Central memory CD8-positive, alpha-beta T cell (primary cell): ENCODE results near the gene SLC35G2.

Experiments used
- ATAC-seq: fragments of 150-1000 bp; cut with Tn5 transposase; replicated peaks from 2 replicates; pipeline ENCODE4 v1.10.0; 2022; ENCODE audit warnings: mild to moderate bottlenecking, moderate FRiP score, moderate number of reproducible peaks; ENCODE audit not compliant: poor library complexity, severe bottlenecking; ENCODE audit errors: extremely low read depth
- DNase-seq, 2 donors: peaks; one replicate each; pipeline ENCODE4 v3.0.0; 2021; ENCODE audit warnings: low spot score in 2 of 2
- H3K27ac Mint-ChIP-seq: one replicate; pipeline ENCODE4 v1.8.0; 2022; ENCODE audit warnings: low read depth, mild to moderate bottlenecking, moderate library complexity, mixed read lengths
- H3K27me3 Mint-ChIP-seq: one replicate; pipeline ENCODE4 v1.8.0; 2022; ENCODE audit warnings: mixed read lengths
- H3K36me3 Mint-ChIP-seq: one replicate; pipeline ENCODE4 v1.8.0; 2022; ENCODE audit warnings: mild to moderate bottlenecking, moderate library complexity, mixed read lengths; ENCODE audit not compliant: insufficient read depth
- H3K4me1 Mint-ChIP-seq: one replicate; pipeline ENCODE4 v1.8.0; 2022; ENCODE audit warnings: mixed read lengths
- H3K4me3 Mint-ChIP-seq: one replicate; pipeline ENCODE4 v1.8.0; 2022; ENCODE audit warnings: mild to moderate bottlenecking, moderate library complexity, mixed read lengths
- H3K9me3 Mint-ChIP-seq: one replicate; pipeline ENCODE4 v1.8.0; 2022; ENCODE audit warnings: mixed read lengths

Gene SLC35G2

GRCh38 chr3:136804813-136805212 is 14.1 kb upstream of the SLC35G2 start:
- Mint-ChIP-seq H3K4me3 (no peak overlapping the region), H3K27me3 (no peaks in the 10 kb centered on the region), H3K27ac (no peak overlapping the region), H3K9me3 (no peaks in the 10 kb centered on the region), H3K4me1 (no peaks in the 10 kb centered on the region), H3K36me3 (peaks cover 1% of the 10 kb centered on the region)
- DNase-seq = no peak
- no peak for ATAC-seq

GRCh38 chr3:136805795-136806194 is 13.1 kb upstream of the SLC35G2 start:
- no peaks in the 10 kb centered on the region for H3K4me1 Mint-ChIP-seq
- H3K27me3 Mint-ChIP-seq = no peaks in the 10 kb centered on the region
- DNase-seq = no peak

GRCh38 chr3:136811701-136812100 is 7.2 kb upstream of the SLC35G2 start:
- H3K27me3 Mint-ChIP-seq = peaks cover 5% of the 10 kb centered on the region
- no peak overlapping the region for H3K4me3 Mint-ChIP-seq
- no peaks in the 10 kb centered on the region for H3K4me1 Mint-ChIP-seq
- no peak overlapping the region for H3K27ac Mint-ChIP-seq
- no peaks in the 10 kb centered on the region for H3K36me3 Mint-ChIP-seq
- no peaks in the 10 kb centered on the region for H3K9me3 Mint-ChIP-seq
- no peak for DNase-seq
- ATAC-seq = no peak

More at GRCh38 chr3:136805795-136806194, 13.1 kb upstream of the SLC35G2 start:
- Mint-ChIP-seq H3K4me3 (no peak overlapping the region), H3K9me3 (no peaks in the 10 kb centered on the region), H3K27ac (no peak overlapping the region), H3K36me3 (peaks cover 1% of the 10 kb centered on the region)
- ATAC-seq = no peak

- DNase-seq = no peak
- H3K4me1 Mint-ChIP-seq = peaks cover 22% of the 10 kb centered on the region
These were observed 1.5 kb upstream of the SLC35G2 start for GRCh38 chr3:136817448-136817847.

GRCh38 chr3:136818191-136818768 is 646 bp upstream of the SLC35G2 start:
- H3K27me3 Mint-ChIP-seq = peaks cover 26% of the 10 kb centered on the region
- H3K27ac Mint-ChIP-seq = peak overlapping the region; percentile 59
- peaks cover 6% of the 10 kb centered on the region for H3K9me3 Mint-ChIP-seq
- DNase-seq = peak in 1 of 2 donors; percentile 9
- peak; percentile 78 for ATAC-seq
- H3K36me3 Mint-ChIP-seq = peaks cover 5% of the 10 kb centered on the region
- H3K4me3 Mint-ChIP-seq = peak overlapping the region; percentile 88
- peaks cover 28% of the 10 kb centered on the region for H3K4me1 Mint-ChIP-seq

More at GRCh38 chr3:136817448-136817847, 1.5 kb upstream of the SLC35G2 start:
- Mint-ChIP-seq H3K9me3 (peaks cover under 1% of the 10 kb centered on the region), H3K27ac (no peak overlapping the region), H3K4me3 (peak overlapping the region; percentile 88), H3K27me3 (peaks cover 26% of the 10 kb centered on the region), H3K36me3 (peaks cover 5% of the 10 kb centered on the region)
- no peak for ATAC-seq

- H3K4me3 Mint-ChIP-seq = peak overlapping the region; percentile 88
- peaks cover 26% of the 10 kb centered on the region for H3K27me3 Mint-ChIP-seq
- ATAC-seq (no peak), DNase-seq (no peak)
- peaks cover 5% of the 10 kb centered on the region for H3K36me3 Mint-ChIP-seq
- peaks cover 28% of the 10 kb centered on the region for H3K4me1 Mint-ChIP-seq
- H3K27ac Mint-ChIP-seq = peak overlapping the region; percentile 43
- H3K9me3 Mint-ChIP-seq = peaks cover 6% of the 10 kb centered on the region
These were observed 435 bp downstream of the SLC35G2 start for GRCh38 chr3:136819392-136819730.

GRCh38 chr3:136819731-136820679 is 1.1 kb downstream of the SLC35G2 start:
- ATAC-seq (no peak), DNase-seq (peak in 1 of 2 donors; percentile 10)
- Mint-ChIP-seq H3K4me3 (peak overlapping the region; percentile 88), H3K9me3 (peaks cover 6% of the 10 kb centered on the region), H3K27ac (peak overlapping the region; percentile 43), H3K27me3 (peaks cover 26% of the 10 kb centered on the region), H3K36me3 (peaks cover 5% of the 10 kb centered on the region), H3K4me1 (peaks cover 28% of the 10 kb centered on the region)

GRCh38 chr3:136831461-136831860 is 12.5 kb downstream of the SLC35G2 start:
- Mint-ChIP-seq H3K27me3 (no peaks in the 10 kb centered on the region), H3K4me3 (no peak overlapping the region), H3K4me1 (peaks cover 12% of the 10 kb centered on the region), H3K36me3 (no peaks in the 10 kb centered on the region), H3K9me3 (no peaks in the 10 kb centered on the region), H3K27ac (no peak overlapping the region)
- DNase-seq (no peak), ATAC-seq (no peak)

- Mint-ChIP-seq H3K36me3 (no peaks in the 10 kb centered on the region), H3K27ac (no peak overlapping the region), H3K9me3 (no peaks in the 10 kb centered on the region), H3K4me1 (peaks cover 6% of the 10 kb centered on the region), H3K4me3 (no peak overlapping the region), H3K27me3 (no peaks in the 10 kb centered on the region)
- DNase-seq = no peak
- no peak for ATAC-seq
These were observed 16.3 kb downstream of the SLC35G2 start for GRCh38 chr3:136835089-136835812.

- Mint-ChIP-seq H3K9me3 (no peaks in the 10 kb centered on the region), H3K4me3 (no peak overlapping the region), H3K36me3 (no peaks in the 10 kb centered on the region), H3K4me1 (no peaks in the 10 kb centered on the region), H3K27me3 (no peaks in the 10 kb centered on the region), H3K27ac (no peak overlapping the region)
- DNase-seq (no peak), ATAC-seq (no peak)
These were observed 17.0 kb downstream of the SLC35G2 start for GRCh38 chr3:136835813-136836510.

- DNase-seq = no peak
- no peaks in the 10 kb centered on the region for H3K36me3 Mint-ChIP-seq
- no peak overlapping the region for H3K27ac Mint-ChIP-seq
These were observed 17.7 kb downstream of the SLC35G2 start for GRCh38 chr3:136836511-136837156.

More at GRCh38 chr3:136836511-136837156, 17.7 kb downstream of the SLC35G2 start:
- no peaks in the 10 kb centered on the region for H3K27me3 Mint-ChIP-seq
- no peaks in the 10 kb centered on the region for H3K4me1 Mint-ChIP-seq
- H3K9me3 Mint-ChIP-seq = no peaks in the 10 kb centered on the region
- ATAC-seq = no peak
- H3K4me3 Mint-ChIP-seq = no peak overlapping the region
